Inferior parietal cortex (tissue), 1 donor: Measurements from ENCODE around the gene TCF4.

ENCODE experiments used
- DNase-seq: peaks from one replicate; pipeline ENCODE4 v3.0.0-alpha.2; 2016; ENCODE audit errors: extremely low spot score

TCF4 gene

DNA sequence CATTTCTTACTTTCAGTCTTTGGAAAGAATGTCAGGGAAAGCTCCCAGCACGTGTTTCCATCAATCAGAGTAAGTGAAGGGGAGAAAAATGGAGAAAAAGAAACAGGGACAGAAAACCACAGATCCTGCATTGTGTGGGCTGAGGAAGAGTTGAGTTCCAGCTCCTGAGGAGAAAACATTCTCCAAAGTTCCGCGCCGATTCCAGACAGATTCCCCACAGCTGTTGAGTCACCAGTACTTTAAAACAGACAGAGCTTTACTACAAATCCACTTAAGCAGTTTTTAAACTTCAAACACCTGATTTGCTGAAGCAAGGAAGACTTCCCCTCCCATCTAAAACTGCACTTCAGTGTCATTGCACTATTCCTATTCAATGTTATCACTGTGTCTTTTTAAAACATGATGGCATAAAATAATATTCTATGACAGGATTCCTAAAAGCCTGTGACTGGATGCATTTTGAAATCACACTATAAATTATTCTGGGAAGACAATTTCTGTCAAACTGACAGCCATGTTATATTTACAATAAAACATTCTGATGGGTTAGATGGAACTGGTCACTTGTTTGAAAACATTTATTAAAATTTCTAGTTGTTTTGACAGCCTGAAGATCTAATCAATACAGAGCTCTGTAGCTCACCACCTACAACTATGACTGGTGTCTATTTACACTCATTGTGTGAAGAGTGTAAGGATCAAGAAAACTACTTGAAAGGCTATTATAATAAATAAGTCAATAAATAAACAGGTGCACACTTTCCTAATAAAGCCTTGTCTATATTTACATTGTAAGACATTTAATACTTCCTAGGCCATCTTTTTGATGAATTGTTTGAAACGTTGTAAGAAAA, 40.9 kb downstream of the TCF4 start:
- DNase-seq: peak; percentile 52

DNA sequence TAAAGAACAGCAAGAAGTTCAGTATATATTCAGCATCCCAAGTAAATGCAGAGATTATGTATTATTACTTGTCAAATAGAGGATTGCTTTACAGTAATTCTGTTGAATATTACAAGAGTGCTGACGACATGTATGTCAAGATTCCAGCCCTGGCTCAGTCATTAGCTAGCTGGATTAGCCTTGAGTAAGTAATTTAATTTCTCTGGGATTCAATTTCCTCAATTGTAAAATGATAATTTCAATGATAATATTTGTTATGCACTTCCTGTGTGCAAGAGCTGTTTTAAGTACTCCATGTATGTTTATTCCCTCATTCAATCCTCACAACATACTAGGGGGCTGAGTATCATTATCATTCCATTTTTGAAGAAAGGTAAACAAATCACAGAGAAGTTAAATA, 44.0 kb downstream of the TCF4 start:
- DNase-seq: no peak

DNA sequence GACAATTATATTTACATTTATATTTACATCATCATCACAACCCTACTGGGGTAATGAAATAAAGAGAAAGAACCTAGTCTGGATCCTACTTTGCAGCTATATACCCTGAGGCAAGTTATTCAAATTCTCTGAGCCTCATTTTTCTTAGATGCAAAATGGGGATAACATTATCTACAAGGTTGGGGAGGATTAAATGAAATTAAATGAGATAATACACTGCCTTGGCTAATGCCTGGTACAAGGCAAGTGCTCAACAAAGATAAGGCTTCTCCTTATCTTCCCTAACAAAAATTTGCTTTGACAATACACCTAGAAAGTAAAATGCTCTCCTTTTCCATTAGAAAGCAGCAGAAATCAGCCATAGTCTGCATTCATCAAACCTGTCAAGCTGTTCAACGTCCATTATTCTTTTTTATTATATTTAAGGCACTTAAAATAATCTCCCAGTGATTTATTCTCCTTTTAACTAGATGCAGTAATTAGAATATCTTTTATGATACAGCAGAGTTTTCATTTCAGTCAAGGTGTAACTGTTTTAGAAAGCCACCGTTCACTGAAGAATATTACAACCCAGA, 44.8 kb downstream of the TCF4 start:
- DNase-seq: no peak

DNA sequence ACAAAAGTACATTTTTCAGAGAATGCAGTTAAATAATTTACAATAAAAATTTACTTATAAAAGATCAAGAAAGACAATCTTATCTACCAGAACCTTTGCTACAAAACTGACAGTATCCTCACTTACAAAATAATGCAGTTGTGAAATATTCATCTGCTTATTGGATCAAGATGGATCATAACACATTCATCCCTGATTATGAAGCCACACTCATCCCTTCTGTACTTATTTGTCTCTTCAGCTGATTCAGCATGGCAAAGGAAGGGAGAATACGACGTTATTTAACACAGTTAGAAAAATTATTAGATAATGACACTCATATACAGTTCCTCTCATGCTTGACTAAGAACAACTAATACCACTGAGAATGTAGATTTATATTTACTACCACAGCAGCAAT, 46.4 kb downstream of the TCF4 start:
- no peak for DNase-seq

DNA sequence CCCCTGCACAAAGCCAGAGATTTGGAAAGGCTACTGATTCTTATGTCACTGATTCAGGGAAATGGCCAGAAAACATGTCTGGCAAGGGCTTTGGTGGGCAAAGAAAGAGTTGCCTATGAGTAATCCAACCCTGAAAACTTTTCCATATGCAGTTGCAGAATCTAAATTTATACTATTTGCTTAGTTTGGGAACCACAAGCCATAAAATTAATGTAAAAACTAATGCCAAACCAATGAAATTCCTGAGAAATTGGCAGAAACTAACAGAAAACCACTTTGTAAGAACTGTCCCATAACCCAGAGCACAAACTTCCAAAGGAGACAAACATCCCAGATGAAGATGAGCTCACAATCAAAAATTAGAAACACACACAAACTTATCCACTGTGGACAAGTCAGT, 48.8 kb downstream of the TCF4 start:
- no peak for DNase-seq

DNA sequence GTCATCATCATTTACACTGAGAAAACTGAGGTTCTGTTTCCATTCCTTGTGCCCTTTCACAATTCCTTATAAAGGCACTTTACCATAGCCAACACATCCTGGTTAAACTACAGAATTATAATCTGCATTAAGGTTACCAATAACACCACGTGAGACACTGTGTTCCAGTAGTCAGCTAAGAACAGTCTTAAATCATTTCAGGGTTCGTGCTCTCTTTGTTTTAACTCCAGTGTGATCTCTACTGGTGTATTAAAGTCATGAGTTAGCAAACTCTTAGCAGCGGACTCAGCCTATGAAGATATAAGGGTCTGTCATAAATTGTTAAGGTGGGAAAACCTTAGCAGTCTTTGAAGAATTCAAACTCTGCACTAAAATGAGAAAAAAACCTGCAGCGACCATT, 53.0 kb downstream of the TCF4 start:
- no peak for DNase-seq

DNA sequence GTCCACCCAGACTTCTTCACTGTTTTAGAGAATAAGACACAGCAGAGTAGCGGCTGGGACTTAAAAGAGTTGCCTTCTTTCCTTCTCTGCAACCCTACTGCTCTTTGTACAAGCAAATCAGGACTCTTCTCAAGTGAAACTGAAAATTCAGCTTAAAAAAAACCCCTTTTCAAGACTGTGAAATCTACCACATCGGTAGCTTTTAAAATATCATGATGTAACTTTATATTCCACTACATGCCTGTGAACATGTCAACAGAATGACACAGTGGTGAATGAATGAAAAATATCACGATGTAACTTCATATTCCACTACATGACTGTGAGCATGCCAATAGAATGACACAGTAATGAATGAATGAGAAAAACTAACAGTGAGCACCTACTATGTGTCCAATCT, 53.4 kb downstream of the TCF4 start:
- no peak for DNase-seq

DNA sequence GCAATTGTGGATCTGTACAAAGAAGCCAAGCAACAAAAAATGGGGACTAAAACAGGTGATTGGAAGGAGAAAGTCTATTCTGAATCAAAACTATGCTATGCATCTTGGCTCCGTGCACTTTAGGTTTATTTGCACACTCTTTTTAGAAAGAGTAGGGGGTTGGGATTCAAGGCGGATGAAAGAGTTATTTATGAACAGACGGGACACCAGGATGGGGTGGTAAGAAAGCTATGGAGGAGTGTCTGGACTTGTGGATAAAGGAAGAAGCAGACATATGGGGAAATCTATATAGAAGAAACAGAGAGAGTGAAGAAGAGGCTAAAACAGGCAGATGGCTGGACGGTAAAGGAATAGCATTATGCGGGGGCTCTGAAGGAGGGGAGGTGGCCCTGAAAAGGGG, 57.8 kb downstream of the TCF4 start:
- no peak for DNase-seq

DNA sequence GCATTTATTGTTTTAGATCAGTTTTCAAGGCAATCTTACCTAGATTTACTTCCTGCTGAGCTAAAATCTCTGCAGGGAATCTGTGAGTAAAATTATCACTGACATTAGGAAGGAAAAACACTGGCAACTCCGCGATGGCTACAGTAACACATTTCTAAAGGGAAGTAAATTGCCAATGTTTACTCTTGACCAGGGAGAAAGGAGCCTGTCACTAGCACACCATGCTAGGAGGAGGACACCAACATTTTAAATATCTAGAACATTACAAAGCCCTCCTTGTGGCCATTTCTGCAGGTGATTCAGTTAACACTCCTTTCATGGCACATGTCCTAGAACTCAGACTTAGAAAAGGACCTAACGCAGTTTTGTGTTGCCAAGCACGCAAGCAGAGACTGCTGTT, 58.4 kb downstream of the TCF4 start:
- no peak for DNase-seq

DNA sequence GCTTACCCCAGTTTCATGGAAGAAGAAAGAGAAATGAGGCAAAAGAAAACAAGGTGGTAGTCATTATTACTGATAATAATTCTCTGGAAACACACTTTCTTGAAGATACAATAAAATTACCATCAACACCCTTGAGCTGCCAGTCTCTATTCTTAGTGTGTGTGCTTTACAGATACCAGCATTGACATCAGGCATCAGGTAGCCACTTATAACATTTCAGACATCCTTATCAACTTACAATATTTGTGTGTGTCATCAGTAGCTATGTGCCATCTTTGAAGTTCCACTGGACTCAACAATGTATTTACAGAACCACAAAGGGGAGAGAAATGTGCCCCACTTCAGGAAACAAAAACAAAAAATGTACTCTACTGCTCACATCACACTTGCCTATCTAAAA, 62.1 kb downstream of the TCF4 start:
- DNase-seq: no peak

DNA sequence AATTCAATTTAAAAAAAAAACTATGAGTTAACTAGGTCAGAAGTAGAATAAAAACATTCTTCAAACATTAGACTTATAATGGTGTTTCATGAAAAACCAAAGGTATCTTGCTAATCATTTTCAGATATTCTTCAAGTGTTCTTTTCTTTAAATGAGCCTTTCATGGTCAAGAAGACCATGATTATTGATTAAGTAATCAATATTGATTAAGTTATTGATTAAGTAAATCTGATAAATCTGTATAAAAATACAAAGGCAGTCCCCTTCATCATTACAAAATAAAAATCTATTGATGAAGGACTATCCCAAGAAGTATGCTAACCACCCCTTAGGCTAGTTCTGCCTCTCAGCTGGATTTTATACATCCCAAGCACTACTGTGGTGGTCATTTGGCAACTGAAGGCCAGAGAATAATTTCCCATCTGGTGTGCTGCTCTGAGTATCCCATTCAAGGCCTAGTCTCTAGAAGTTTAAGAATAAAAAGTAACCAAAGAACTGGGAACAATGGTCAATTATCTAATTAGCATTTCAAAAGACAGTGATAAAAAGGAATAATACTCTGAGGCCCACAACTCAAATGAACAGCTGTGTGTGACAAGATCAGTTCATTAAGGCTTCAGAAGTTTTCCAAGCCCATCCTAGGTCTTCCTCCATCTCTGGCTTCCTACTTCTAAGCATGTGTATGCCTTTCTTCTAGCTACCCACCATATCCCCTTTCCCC, 63.5 kb downstream of the TCF4 start:
- DNase-seq: no peak

DNA sequence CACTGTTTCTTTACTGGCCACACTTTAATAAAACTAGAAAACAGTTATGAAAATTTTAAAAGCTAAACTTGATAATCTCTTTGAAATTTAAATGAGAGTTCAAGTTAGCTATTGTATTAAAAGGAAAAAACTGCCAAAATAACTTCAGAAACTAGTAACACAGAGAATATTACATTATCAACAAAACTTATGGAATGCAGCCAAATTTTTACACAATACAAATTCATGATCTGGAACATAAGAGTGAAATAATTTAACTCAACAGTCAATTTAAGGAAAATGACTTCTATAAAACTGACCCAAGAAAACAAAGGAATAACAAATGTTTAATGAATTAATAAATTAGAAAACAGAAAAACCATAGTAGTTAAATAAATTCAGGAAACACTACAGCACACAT, 65.0 kb downstream of the TCF4 start:
- DNase-seq: no peak

DNA sequence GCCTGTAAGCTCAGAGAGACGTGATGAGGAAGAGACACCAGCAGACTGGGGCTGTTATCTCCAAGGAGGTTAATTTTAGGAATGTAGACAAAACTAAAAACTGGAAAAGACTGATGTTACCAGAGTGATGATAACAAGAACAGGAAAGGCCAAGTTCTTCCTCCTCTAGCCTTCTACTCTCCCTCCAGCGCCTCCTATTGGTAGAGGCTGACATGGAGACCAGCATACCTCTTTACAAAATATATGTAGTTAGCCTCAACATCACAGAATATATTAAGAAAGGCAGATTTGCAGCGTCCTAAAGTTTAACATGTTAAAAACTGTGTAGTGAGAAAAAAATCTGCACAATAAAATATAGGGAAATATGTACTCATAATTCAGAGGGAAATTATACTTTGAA, 66.0 kb downstream of the TCF4 start:
- DNase-seq: peak; percentile 69

DNA sequence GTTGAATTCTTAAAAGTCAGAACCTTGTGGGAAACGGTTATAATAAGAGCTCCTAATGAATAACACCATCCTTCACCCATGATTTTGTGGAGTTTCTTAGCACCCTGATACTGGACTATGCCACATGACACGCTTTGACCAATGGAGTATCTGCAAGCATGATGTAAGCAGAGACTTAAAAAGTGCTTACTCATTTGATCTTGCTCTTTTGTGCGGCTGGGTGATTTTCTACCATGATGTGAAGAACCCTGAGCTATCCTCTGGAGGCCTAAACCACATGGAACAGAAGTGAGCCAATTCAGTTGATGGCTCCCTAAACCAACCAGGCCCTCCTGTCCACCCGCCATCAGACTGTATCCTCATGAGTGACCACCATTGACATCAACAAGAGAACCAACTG, 70.9 kb downstream of the TCF4 start:
- no peak for DNase-seq

DNA sequence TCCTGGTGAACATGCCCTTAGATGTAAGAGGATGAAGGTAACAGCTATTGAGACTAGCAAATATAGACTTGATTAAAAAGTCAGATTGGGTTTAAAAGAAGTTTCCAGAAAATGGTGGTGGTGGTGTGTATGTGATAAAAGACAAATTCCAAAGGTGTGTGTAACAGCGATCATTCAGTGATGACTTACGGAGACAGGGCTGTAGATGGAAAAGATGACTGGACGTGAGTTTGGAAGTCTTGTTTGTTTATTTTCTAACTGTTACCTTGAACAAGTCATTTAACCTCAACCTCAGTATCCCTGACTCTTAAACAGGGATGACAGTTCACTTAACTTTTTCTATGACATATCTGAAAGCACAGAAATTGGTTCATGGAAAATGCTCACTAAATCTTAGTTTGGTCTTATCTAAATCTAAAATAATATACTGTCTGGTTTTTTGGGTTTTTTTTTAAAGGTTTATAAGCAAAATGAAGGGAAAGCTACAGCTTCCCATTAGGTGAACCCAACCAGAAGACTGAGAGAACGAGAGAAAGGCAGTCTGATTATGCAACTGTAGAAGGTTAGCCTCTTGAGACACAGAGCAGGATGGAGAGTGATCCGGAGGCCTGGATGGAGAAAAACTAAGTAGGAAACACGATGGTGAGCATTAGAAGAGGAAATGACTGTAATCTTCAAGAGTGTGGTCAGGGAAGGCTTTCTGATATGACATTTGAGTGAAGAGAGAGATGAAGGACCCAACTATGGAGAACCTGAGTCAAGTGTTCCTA, 71.9 kb downstream of the TCF4 start:
- DNase-seq: no peak

DNA sequence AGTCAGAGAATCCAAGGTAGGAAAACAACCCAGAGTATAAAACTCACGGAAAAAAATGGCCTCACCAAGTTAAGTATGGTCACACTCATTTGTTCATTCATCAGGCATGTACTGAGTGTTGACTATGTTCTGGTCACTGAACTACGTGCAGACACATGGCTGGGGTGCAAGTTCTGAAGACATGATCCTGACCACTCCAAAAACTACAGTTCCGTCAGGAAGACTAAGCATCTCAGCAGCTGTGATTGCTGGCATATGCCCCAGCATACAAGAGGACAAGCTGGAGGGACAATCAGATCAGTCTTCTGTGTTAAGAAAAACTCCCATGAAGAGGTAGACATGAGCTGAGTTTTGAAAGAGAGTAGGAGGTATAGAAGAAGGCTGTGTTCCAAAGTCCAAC, 72.8 kb downstream of the TCF4 start:
- no peak for DNase-seq

DNA sequence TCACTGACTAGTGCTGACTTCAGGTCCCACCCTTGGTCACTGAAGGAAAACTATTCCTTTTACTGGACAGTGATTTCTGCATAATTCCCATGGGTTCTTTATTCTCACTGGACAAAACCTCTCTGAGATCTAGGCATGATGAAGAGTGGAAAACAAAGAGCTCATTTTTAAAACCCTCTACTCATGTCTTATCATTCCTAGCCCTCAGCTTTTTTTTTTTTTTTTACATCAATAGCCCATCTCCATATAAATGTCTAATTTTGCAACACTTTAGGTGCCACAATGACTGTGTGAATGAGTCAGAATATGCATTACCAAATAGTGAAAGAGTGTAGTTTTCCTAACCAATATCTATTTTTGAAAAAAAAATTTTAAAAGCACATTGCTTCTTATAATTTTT, 74.8 kb downstream of the TCF4 start:
- DNase-seq: no peak

DNA sequence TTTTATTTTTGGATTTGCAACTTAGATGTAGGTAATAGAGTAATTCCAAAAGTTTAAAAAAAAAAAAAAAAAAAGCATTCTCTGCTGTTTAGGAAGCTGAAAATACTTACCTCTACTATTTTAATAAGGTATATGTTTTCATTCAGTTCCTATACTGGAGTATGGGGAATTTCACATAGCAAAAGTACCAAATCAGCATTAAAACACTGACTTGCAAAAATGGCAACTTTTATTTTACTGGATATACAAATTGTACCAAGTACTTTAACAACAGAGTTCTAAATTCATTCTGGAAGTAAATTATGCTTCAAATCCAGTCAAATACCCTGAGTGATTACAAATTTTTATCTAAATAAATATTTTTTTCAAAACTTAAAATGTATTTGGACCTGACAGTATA, 76.7 kb downstream of the TCF4 start:
- DNase-seq: no peak

DNA sequence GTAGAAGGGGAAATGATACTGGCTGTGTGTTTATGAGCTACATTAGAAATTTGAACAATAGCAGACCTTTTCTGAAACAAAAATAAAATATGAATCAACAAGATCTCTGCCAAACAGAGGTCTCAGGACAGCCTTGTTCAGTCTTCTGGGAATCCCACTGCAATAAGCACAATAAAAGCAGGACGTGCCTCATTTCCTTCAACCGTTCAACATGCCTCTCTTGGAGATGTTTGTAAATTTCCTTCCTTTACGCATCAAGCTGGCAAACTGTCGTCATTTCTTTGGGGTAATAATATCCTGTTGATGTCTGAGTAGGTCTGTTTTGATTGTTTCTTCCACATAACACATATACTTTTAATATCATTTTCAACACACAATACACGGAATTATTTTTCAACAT, 77.2 kb downstream of the TCF4 start:
- DNase-seq: no peak

DNA sequence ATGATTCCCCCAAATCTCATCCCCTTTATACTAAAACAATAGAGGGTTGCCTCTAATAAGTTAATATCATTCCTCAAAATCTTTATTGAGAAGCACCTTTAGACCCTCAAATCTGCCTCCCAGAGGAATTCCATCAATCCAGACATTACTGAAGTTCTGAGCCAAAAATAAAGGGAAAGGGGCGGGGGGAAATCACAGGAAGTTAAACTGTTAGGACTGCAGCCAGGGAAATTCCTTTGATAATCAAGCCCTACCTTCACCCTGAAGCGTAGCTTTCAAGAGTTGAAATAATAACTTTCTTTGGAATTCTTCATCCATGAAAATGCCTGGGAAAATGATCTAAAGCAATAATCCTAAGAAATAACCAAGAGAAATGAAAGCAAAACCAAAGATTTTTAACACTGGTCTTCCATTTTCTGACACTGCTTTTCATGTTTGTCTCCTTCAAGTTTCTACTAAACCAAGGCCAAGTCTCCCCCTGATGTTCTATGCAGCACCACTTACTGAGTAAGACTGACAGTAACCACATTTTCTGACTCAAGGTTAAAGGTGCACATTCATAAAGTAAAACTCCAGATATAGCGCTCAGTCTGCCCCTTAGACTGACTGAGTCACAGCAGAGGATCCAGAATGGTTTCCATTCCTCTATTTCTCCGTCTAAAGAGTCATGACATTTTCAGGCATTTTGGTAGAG, 78.2 kb downstream of the TCF4 start:
- DNase-seq: no peak

DNA sequence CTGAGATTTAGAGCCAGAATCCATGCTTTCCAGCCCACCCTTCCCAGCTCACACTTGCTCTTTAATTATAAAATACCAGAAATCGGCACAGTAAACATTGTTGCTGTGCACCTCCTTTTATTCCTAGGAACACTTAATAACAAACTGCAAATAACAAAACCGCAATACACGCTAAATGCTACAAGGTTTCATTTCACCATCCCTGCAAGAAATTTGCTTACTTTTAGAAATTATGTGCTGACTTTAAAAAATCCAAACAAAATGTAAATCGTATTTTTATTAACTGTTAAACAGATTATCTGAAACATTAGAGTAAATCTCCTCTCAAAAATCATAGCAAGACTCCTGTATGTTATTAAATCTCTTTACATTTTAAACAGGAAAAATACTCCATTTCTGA, 79.3 kb downstream of the TCF4 start:
- DNase-seq: no peak

DNA sequence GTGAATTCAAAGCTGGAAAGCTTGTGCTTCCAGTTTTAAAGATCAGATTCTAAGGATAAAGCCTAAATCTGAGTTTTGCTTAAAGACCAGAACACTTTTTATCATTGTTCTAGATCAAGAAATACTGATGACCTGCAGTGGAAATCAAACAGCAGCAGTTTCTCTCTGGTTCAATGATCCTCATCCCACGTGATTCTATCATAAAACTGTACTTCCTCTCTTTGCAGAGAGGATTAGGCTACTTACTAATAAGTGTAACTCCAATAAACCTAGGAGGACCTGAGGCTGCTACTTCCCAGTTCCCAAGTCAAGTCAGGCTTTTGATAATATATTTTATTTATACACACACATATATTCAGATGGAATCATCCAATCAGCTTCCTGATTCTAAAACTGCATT, 81.9 kb downstream of the TCF4 start:
- no peak for DNase-seq
